Naive thymus-derived CD4-positive, alpha-beta T cell (primary cell): Measurements from ENCODE around the gene DYNLRB1. TPM values are rescaled to one million over a fixed set of nuclear protein-coding genes. Genes with fewer than 3 reads are reported as not detected.
A peak's percentile ranks its signal among the peaks of the same experiment; 100 is the strongest.
"Not testable (repeated sequence)": the region's sequence is repeated elsewhere in the genome, so short reads cannot be mapped to it uniquely, and the experiment has no call there.

Experiments used
- ATAC-seq: fragments of 150-1000 bp; cut with Tn5 transposase; 2 replicates; pipeline ENCODE4 v1.10.0; 2021; ENCODE audit warnings: mild to moderate bottlenecking, moderate library complexity
- CTCF ChIA-PET: fragments of 350-600 bp; sonication (Branson Sonifier 250); formaldehyde crosslinking; loops from one replicate; lab custom pipeline; 2021; ENCODE audit warnings: antibody characterized with exemption; lab: Charles Lee
- POLR2A ChIA-PET: fragments of 350-600 bp; sonication (Branson Sonifier 250); formaldehyde crosslinking; loops from one replicate; lab custom pipeline; 2021; ENCODE audit warnings: antibody characterized with exemption, inconsistent platforms; lab: Charles Lee
- DNase-seq, 9 donors: peaks; one replicate each; pipeline versions ENCODE4 v3.0.0 to v3.0.0-alpha.2; 2020 to 2022; ENCODE audit warnings: mixed read lengths in 1 of 9
- H3K27ac ChIP-seq: one replicate; pipeline ENCODE4 v1.7.0; 2013; ENCODE audit warnings: mild to moderate bottlenecking, low read depth, low read length, moderate library complexity
- H3K27me3 ChIP-seq, 2 donors: one replicate each; pipeline ENCODE4 v1.7.0; 2013; ENCODE audit warnings: low read length in 2 of 2, mild to moderate bottlenecking in 2 of 2, moderate library complexity in 2 of 2; ENCODE audit not compliant: control insufficient read depth in 2 of 2, insufficient read depth in 2 of 2
- H3K36me3 ChIP-seq, 3 experiments: 1 replicate in 2 of 3; 2 replicates in 1 of 3; pipeline ENCODE4 v1.7.0; 2013; ENCODE audit warnings: low read length in 3 of 3, mild to moderate bottlenecking in 3 of 3, moderate library complexity in 1 of 3; ENCODE audit not compliant: insufficient read depth in 3 of 3, control insufficient read depth in 2 of 3
- H3K4me1 ChIP-seq, 2 donors: one replicate each; pipeline ENCODE4 v1.7.0; 2013; ENCODE audit warnings: low read length in 2 of 2, mild to moderate bottlenecking in 2 of 2, moderate library complexity in 1 of 2; ENCODE audit not compliant: control insufficient read depth in 2 of 2, insufficient read depth in 2 of 2
- H3K4me3 ChIP-seq: 2 replicates; pipeline ENCODE4 v1.7.0; 2013; ENCODE audit warnings: mild to moderate bottlenecking, low read length
- H3K9me3 ChIP-seq, 3 experiments: 1 replicate in 2 of 3; 2 replicates in 1 of 3; pipeline ENCODE4 v1.7.0; 2013; ENCODE audit warnings: low read length in 3 of 3; ENCODE audit not compliant: control insufficient read depth in 2 of 3
- H3K27ac Mint-ChIP-seq, 9 donors: one replicate each; pipeline ENCODE4 v1.8.0; 2020 to 2022; ENCODE audit warnings: mixed read lengths in 9 of 9, mild to moderate bottlenecking in 8 of 9, moderate library complexity in 5 of 9, inconsistent platforms in 2 of 9
- H3K27me3 Mint-ChIP-seq, 5 donors: one replicate each; pipeline ENCODE4 v1.8.0; 2021 to 2022; ENCODE audit warnings: mixed read lengths in 5 of 5, mild to moderate bottlenecking in 1 of 5
- H3K36me3 Mint-ChIP-seq, 5 donors: one replicate each; pipeline ENCODE4 v1.8.0; 2020 to 2022; ENCODE audit warnings: mixed read lengths in 5 of 5, mild to moderate bottlenecking in 3 of 5, inconsistent platforms in 1 of 5
- H3K4me1 Mint-ChIP-seq, 7 donors: one replicate each; pipeline ENCODE4 v1.8.0; 2020 to 2022; ENCODE audit warnings: mixed read lengths in 7 of 7, mild to moderate bottlenecking in 3 of 7, inconsistent platforms in 1 of 7
- H3K4me3 Mint-ChIP-seq, 10 donors: one replicate each; pipeline ENCODE4 v1.8.0; 2020 to 2022; ENCODE audit warnings: mild to moderate bottlenecking in 10 of 10, mixed read lengths in 10 of 10, moderate library complexity in 6 of 10, inconsistent platforms in 2 of 10
- H3K9me3 Mint-ChIP-seq, 11 donors: one replicate each; pipeline ENCODE4 v1.8.0; 2020 to 2022; ENCODE audit warnings: mixed read lengths in 11 of 11, mild to moderate bottlenecking in 4 of 11, inconsistent platforms in 1 of 11, moderate library complexity in 1 of 11
- intact Hi-C, 2 donors: fragments of 100-400 bp; cut with micrococcal nuclease; formaldehyde crosslinking; loops; one replicate each; pipeline ENCODE4 v1.15.1; 2023
- polyA plus RNA-seq, 2 donors: library from polyadenylated mRNA; unstranded; fragments of 300-500 nt; fragmentation: Illumina TruSeq; gene quantifications; one replicate each; pipeline ENCODE4 v1.2.3, GENCODE V29; 2021
- total RNA-seq, 6 experiments: library from RNA in 5 of 6; stranded (reverse) in 5 of 6; gene quantifications; 1 replicate in 5 of 6; 2 replicates in 1 of 6; pipeline ENCODE4 v1.2.3 and lab custom pipeline; 2021 to 2026

Gene DYNLRB1
- total and polyA plus RNA-seq, 7 experiments from 2014 or later: 45.9 to 275 (median 65.9) TPM

DNA sequence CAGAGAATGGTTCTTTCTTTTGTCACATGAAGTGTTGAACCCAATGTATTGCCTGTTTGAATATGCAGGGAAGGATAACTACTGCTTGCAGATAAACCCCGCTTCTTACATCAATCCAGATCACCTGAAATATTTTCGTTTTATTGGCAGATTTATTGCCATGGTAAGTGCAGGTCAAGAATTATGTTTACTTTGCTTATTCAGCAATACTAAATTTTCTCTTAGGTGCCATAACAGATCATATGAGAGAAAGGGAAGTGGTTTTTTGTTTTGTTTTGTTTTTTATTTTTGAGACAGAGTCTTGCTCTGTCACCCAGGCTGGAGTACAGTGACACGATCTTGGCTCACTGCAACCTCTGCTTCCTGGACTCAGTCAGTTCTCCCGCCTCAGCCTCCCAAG, 36.6 kb upstream of the DYNLRB1 start:
- H3K36me3 ChIP-seq: peaks cover 8 to 46% (median 12%) of the 10 kb centered on the region in 3 experiments
- H3K9me3 ChIP-seq: no peaks in the 10 kb centered on the region
- no peaks in the 10 kb centered on the region for H3K4me1 ChIP-seq
- ChIA-PET CTCF (no interaction called here), POLR2A (interaction anchor here (0.7 kb wide), 1 partner anchor 463 kb away, joined by 3 read pairs; no protein-coding TSS in a partner anchor)
- Mint-ChIP-seq H3K27ac (peak overlapping the region in 2 of 9 donors; percentile 1 to 13), H3K36me3 (peaks cover 12 to 67% (median 43%) of the 10 kb centered on the region in 5 donors), H3K27me3 (no peaks in the 10 kb centered on the region), H3K9me3 (peaks cover 0 to 16% (median 2%) of the 10 kb centered on the region in 11 donors), H3K4me1 (peaks cover 0 to 11% (median 5%) of the 10 kb centered on the region in 7 donors), H3K4me3 (no peak overlapping the region)
- H3K27ac ChIP-seq: no peak overlapping the region
- H3K4me3 ChIP-seq: no peak overlapping the region
- ATAC-seq (no peak), DNase-seq (no peak)
- intact Hi-C loops: no loop called here
- H3K27me3 ChIP-seq: no peaks in the 10 kb centered on the region

DNA sequence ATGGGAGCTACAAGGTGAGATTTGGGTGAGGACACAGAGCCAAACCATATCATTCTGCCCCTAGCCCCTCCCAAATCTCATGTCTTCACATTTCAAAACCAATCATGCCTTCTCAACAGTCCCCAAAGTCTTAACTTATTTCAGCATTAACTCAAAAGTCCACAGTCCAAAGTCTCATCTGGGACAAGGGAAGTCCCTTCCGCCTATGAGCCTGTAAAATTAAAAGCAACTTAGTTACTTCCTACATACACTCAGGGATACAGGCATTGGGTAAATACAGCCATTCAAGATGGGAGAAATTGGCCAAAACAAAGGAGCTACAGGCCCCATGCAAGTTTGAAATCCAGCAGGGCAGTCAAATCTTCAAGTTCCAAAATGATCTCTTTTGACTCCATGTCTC, 34.1 kb upstream of the DYNLRB1 start:
- H3K27ac ChIP-seq, intact Hi-C loops, H3K9me3 ChIP-seq, H3K4me1 ChIP-seq, H3K4me1 Mint-ChIP-seq, POLR2A ChIA-PET, DNase-seq, H3K4me3 Mint-ChIP-seq, H3K4me3 ChIP-seq, H3K27me3 ChIP-seq, ATAC-seq, H3K27ac Mint-ChIP-seq, H3K27me3 Mint-ChIP-seq: not testable (repeated sequence)
- peaks cover 0 to 16% (median 2%) of the 10 kb centered on the region in 11 donors for H3K9me3 Mint-ChIP-seq
- peaks cover 13 to 59% (median 50%) of the 10 kb centered on the region in 5 donors for H3K36me3 Mint-ChIP-seq
- CTCF ChIA-PET: interaction anchor here (0.6 kb wide), 1 partner anchor 135 kb away, joined by 3 read pairs; no protein-coding TSS in a partner anchor
- peaks cover 8 to 59% (median 12%) of the 10 kb centered on the region in 3 experiments for H3K36me3 ChIP-seq

- not testable (repeated sequence) for ATAC-seq
- H3K36me3 ChIP-seq: peaks cover 12 to 56% (median 13%) of the 10 kb centered on the region in 3 experiments
- peak overlapping the region in 1 of 9 donors; percentile 68 for H3K27ac Mint-ChIP-seq
These were observed 32.5 kb upstream of the DYNLRB1 start for GRCh38 chr20:34483585-34484220.

GRCh38 chr20:34485068-34485634, 31.1 kb upstream of the DYNLRB1 start:
- H3K27ac ChIP-seq: no peak overlapping the region
- no peaks in the 10 kb centered on the region for H3K4me1 ChIP-seq
- H3K9me3 Mint-ChIP-seq: peaks cover 0 to 13% (median 2%) of the 10 kb centered on the region in 11 donors
- ChIA-PET POLR2A (interaction anchor here (0.6 kb wide), 1 partner anchor 23 kb away, joined by 3 read pairs; no protein-coding TSS in a partner anchor), CTCF (interaction anchor here (0.7 kb wide), 1 partner anchor 218 kb away, joined by 3 read pairs; no protein-coding TSS in a partner anchor)
- H3K27me3 ChIP-seq: no peaks in the 10 kb centered on the region
- peaks cover 0 to 3% (median 0%) of the 10 kb centered on the region in 7 donors for H3K4me1 Mint-ChIP-seq
- no peak overlapping the region for H3K27ac Mint-ChIP-seq
- DNase-seq (no peak), ATAC-seq (no peak)
- H3K27me3 Mint-ChIP-seq: no peaks in the 10 kb centered on the region
- peaks cover 16 to 55% (median 40%) of the 10 kb centered on the region in 5 donors for H3K36me3 Mint-ChIP-seq
- no peaks in the 10 kb centered on the region for H3K9me3 ChIP-seq
- H3K36me3 ChIP-seq: peaks cover 12 to 55% (median 14%) of the 10 kb centered on the region in 3 experiments
- no peak overlapping the region for H3K4me3 ChIP-seq
- H3K4me3 Mint-ChIP-seq: no peak overlapping the region
- intact Hi-C loops: no loop called here

More at GRCh38 chr20:34483585-34484220, 32.5 kb upstream of the DYNLRB1 start:
- H3K9me3 ChIP-seq, H3K27ac ChIP-seq, POLR2A ChIA-PET, intact Hi-C loops, H3K4me3 Mint-ChIP-seq, H3K4me1 ChIP-seq, H3K4me1 Mint-ChIP-seq, H3K27me3 ChIP-seq, H3K27me3 Mint-ChIP-seq, H3K4me3 ChIP-seq, DNase-seq, CTCF ChIA-PET: not testable (repeated sequence)
- peaks cover 16 to 58% (median 49%) of the 10 kb centered on the region in 5 donors for H3K36me3 Mint-ChIP-seq
- H3K9me3 Mint-ChIP-seq: peaks cover 0 to 16% (median 2%) of the 10 kb centered on the region in 11 donors

- no peaks in the 10 kb centered on the region for H3K27me3 Mint-ChIP-seq
- no peak overlapping the region for H3K4me3 ChIP-seq
- no peaks in the 10 kb centered on the region for H3K27me3 ChIP-seq
- H3K27ac Mint-ChIP-seq: no peak overlapping the region
- ChIA-PET POLR2A (interaction anchor here (0.8 kb wide), 1 partner anchor 46 kb away, joined by 4 read pairs; no protein-coding TSS in a partner anchor), CTCF (no interaction called here)
- H3K27ac ChIP-seq: no peak overlapping the region
- peaks cover 6 to 45% (median 16%) of the 10 kb centered on the region in 3 experiments for H3K36me3 ChIP-seq
- DNase-seq: no peak
- H3K4me1 ChIP-seq: no peaks in the 10 kb centered on the region
- H3K4me1 Mint-ChIP-seq: peaks cover 0 to 11% (median 0%) of the 10 kb centered on the region in 7 donors
- no peak overlapping the region for H3K4me3 Mint-ChIP-seq
- no peak for ATAC-seq
- intact Hi-C loops: no loop called here
- H3K36me3 Mint-ChIP-seq: peaks cover 12 to 52% (median 36%) of the 10 kb centered on the region in 5 donors
- no peaks in the 10 kb centered on the region for H3K9me3 ChIP-seq
- H3K9me3 Mint-ChIP-seq: no peaks in the 10 kb centered on the region
These were observed 24.8 kb upstream of the DYNLRB1 start for GRCh38 chr20:34491226-34491931.

GRCh38 chr20:34491932-34492509, 24.2 kb upstream of the DYNLRB1 start:
- H3K4me3 Mint-ChIP-seq: no peak overlapping the region
- no peak overlapping the region for H3K27ac Mint-ChIP-seq
- ChIA-PET CTCF (no interaction called here), POLR2A (interaction anchor here (0.8 kb wide), 1 partner anchor 46 kb away, joined by 4 read pairs; no protein-coding TSS in a partner anchor)
- no peaks in the 10 kb centered on the region for H3K4me1 ChIP-seq
- H3K27ac ChIP-seq: no peak overlapping the region
- no peaks in the 10 kb centered on the region for H3K9me3 ChIP-seq
- H3K27me3 Mint-ChIP-seq: no peaks in the 10 kb centered on the region
- H3K36me3 Mint-ChIP-seq: peaks cover 12 to 59% (median 37%) of the 10 kb centered on the region in 5 donors
- intact Hi-C loops: no loop called here
- no peaks in the 10 kb centered on the region for H3K9me3 Mint-ChIP-seq
- peaks cover 6 to 49% (median 16%) of the 10 kb centered on the region in 3 experiments for H3K36me3 ChIP-seq
- no peaks in the 10 kb centered on the region for H3K27me3 ChIP-seq
- DNase-seq: no peak
- ATAC-seq: no peak
- no peak overlapping the region for H3K4me3 ChIP-seq
- peaks cover 0 to 11% (median 0%) of the 10 kb centered on the region in 7 donors for H3K4me1 Mint-ChIP-seq
